Raji (cell line): Measurements from ENCODE around the gene TUBGCP6.

Experiments used
- POLR2A ChIP-seq: IDR thresholded peaks from 2 replicates; pipeline ENCODE4 v1.6.1; 2011; ENCODE audit warnings: low read depth, low read length, control low read depth; ENCODE audit not compliant: insufficient read depth

Gene TUBGCP6

GRCh38 chr22:50244420-50245213 is at the start of gene TUBGCP6:
TSS of gene TUBGCP6 (minus strand) at chr22:50245023. CDS start at chr22:50244459, 564 bp downstream.
- peak; percentile 89 for TF ChIP-seq POLR2A

- no peak for TF ChIP-seq POLR2A
These were observed 49.5 kb upstream of the TUBGCP6 start for GRCh38 chr22:50294319-50294656.

- TF ChIP-seq POLR2A = no peak
These were observed 48.9 kb upstream of the TUBGCP6 start for GRCh38 chr22:50293441-50294318.

GRCh38 chr22:50292643-50293440 is 48.0 kb upstream of the TUBGCP6 start:
- peak; percentile 42; the same call in 1 of the 2 replicates for TF ChIP-seq POLR2A

- no peak for TF ChIP-seq POLR2A
These were observed 45.3 kb upstream of the TUBGCP6 start for GRCh38 chr22:50289942-50290630.

- no peak for TF ChIP-seq POLR2A
These were observed 44.5 kb upstream of the TUBGCP6 start for GRCh38 chr22:50289151-50289941.

- no peak for TF ChIP-seq POLR2A
These were observed 42.9 kb upstream of the TUBGCP6 start for GRCh38 chr22:50287731-50288130.

- no peak for TF ChIP-seq POLR2A
These were observed 42.0 kb upstream of the TUBGCP6 start for GRCh38 chr22:50286701-50287318.

- TF ChIP-seq POLR2A = no peak
These were observed 41.5 kb upstream of the TUBGCP6 start for GRCh38 chr22:50286275-50286674.

- TF ChIP-seq POLR2A = no peak
These were observed 40.9 kb upstream of the TUBGCP6 start for GRCh38 chr22:50285568-50286229.

- no peak for TF ChIP-seq POLR2A
These were observed 39.7 kb upstream of the TUBGCP6 start for GRCh38 chr22:50284479-50284878.

GRCh38 chr22:50283821-50284220 is 39.0 kb upstream of the TUBGCP6 start:
- TF ChIP-seq POLR2A = no peak
